Transverse colon (tissue), 4 donors: ENCODE results near the gene KBTBD2. TPM values are rescaled to one million over a fixed set of nuclear protein-coding genes. Genes with fewer than 3 reads are reported as not detected.

Experiments used
- DNase-seq: peaks from one replicate; pipeline ENCODE4 v3.0.0-alpha.2; 2019
- H3K27ac ChIP-seq, 4 donors: fragments of 200-600 bp; sonication (generic); 2 replicates each; pipeline ENCODE4 v1.5.1; 2016 to 2018; ENCODE audit warnings: inconsistent platforms in 4 of 4
- H3K27me3 ChIP-seq: fragments of 200-600 bp; sonication (generic); 2 replicates; pipeline ENCODE4 v1.5.1; 2017; ENCODE audit warnings: inconsistent platforms
- H3K36me3 ChIP-seq, 4 donors: fragments of 200-600 bp; sonication (generic); 2 replicates each; pipeline ENCODE4 v1.5.1; 2017 to 2019; ENCODE audit warnings: inconsistent platforms in 4 of 4
- H3K4me1 ChIP-seq, 4 donors: fragments of 200-600 bp; sonication (generic); 2 replicates each; pipeline ENCODE4 v1.5.1; 2017 to 2020; ENCODE audit warnings: inconsistent platforms in 4 of 4
- H3K4me3 ChIP-seq, 4 donors: fragments of 200-600 bp; sonication (generic); 1 replicate in 1 of 4; 2 replicates in 3 of 4; pipeline versions ENCODE4 v1.5.1 to v1.6.1; 2017 to 2019; ENCODE audit warnings: inconsistent platforms in 4 of 4
- H3K9me3 ChIP-seq, 2 donors: fragments of 200-600 bp; sonication (generic); 2 replicates each; pipeline ENCODE4 v1.5.1; 2017 to 2019; ENCODE audit warnings: inconsistent platforms in 2 of 2
- EP300 ChIP-seq: sonication (generic); formaldehyde crosslinking; IDR thresholded peaks from one replicate; pipeline ENCODE4 v1.6.1; 2017; ENCODE audit warnings: antibody characterized with exemption, low read depth
- POLR2A ChIP-seq: fragments of 450-650 bp; IDR thresholded peaks from one replicate; pipeline ENCODE4 v1.6.1; 2016; ENCODE audit warnings: antibody characterized with exemption, mild to moderate bottlenecking, moderate library complexity
- POLR2AphosphoS5 ChIP-seq, 3 donors: sonication (generic); formaldehyde crosslinking; IDR thresholded peaks; one replicate each; pipeline ENCODE4 v1.6.1; 2016; ENCODE audit warnings: antibody characterized with exemption in 3 of 3
- WGBS, 2 donors: methylation state at CpG; one replicate each; pipeline ENCODE4 v1.1.5; 2018; ENCODE audit warnings: low coverage in 1 of 2; 5-methylcytosine and 5-hydroxymethylcytosine counted together
- in situ Hi-C, 4 donors: fragments of 200-750 bp; cut with MboI; loops; one replicate each; pipeline versions ENCODE4 v1.15.0 to v1.15.1; 2017; ENCODE audit warnings: low sequenced_read_pairs in 3 of 4, low pct_ligation_motif_present in 1 of 4, low pct_unique_long_range_greater_than_20kb in 1 of 4
- intact Hi-C: fragments of 100-400 bp; cut with DNase I; formaldehyde crosslinking; loops from one replicate; pipeline ENCODE4 v1.15.1; 2023; ENCODE audit warnings: low total_unique reads
- total RNA-seq, 4 donors: library from RNA; depleted of rRNA; stranded (reverse); fragments of >200 nt; gene quantifications; one replicate each; pipeline ENCODE4 v1.1.0, GENCODE V29; 2016
- TF ChIP-seq, protein P1 (sequence below), 5 experiments: fragments of 200-600 bp in 3 of 5; fragments of 450-650 bp in 2 of 5; sonication (generic) in 3 of 5; IDR thresholded peaks; 1 replicate in 2 of 5; 2 replicates in 3 of 5; pipeline ENCODE4 v1.5.1; 2016 to 2017; ENCODE audit warnings: antibody characterized with exemption in 5 of 5, inconsistent platforms in 3 of 5, mild to moderate bottlenecking in 2 of 5, moderate library complexity in 1 of 5

KBTBD2 gene
- total RNA-seq, 4 donors from 2014 or later: 29.9 to 72.8 (median 32.3) TPM

DNA sequence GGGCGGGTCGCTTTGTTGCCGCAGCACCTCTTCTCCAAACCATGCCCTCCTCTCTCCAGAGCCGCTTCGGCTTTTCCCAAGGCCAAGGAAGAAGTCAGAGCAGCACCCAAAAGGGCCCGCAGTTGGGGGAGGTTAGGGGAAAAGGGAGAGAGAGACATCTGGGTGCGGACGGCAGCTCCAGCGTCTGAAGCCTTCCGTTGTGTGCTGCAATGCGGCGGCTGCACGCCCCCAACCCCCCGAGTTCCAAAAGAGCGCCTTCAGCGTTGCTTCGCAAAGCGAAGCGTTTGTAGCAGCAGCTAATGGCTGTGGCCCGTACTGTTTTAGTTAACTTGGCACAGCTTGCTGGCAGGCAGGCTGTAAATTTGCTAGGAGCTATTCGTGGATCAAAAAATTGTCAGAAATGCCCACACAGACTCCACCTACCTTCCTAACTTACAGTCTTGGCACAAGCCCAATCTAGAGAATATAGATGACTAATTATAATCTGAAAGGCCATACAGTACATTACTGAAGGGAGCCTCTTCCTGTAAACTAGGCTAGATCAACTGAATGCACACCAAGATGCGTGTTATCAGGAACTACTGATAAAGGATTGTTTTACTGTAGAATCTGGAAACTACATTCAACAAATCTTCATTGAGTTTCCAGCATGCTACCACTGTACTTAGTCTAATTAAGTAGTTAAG lies 1.1 kb upstream of the KBTBD2 start:
- 0% methylated on average over 1 to 22 of the region's 22 CpGs for WGBS, 2 donors

GRCh38 chr7:32891800-32892520 lies 400 bp upstream of the KBTBD2 start:
- peak; percentile 97 for DNase-seq
- peak overlapping the region; percentile 99 to 100 (median 100) for H3K27ac ChIP-seq
- intact Hi-C loops (loop anchor here (5.0 to 10.0 kb wide), 2 partner anchors 63 to 170 kb away; partner anchors contain the start of genes FKBP9 and NT5C3A), in situ Hi-C loops (no loop called here)
- H3K9me3 ChIP-seq: no peaks in the 10 kb centered on the region
- no peaks in the 10 kb centered on the region for H3K27me3 ChIP-seq
- no peaks in the 10 kb centered on the region for H3K36me3 ChIP-seq
- H3K4me3 ChIP-seq: peak overlapping the region; percentile 78 to 100 (median 98)
- 0 to 1% methylated on average over 1 to 48 of the region's 85 CpGs for WGBS, 2 donors
- peaks cover 12 to 53% (median 35%) of the 10 kb centered on the region in 4 donors for H3K4me1 ChIP-seq
- peak; percentile 87 for TF ChIP-seq POLR2AphosphoS5 (IDR thresholded peaks at IDR 0.05)
- peak; percentile 78 for TF ChIP-seq POLR2A
- TF ChIP-seq, protein P1, sequence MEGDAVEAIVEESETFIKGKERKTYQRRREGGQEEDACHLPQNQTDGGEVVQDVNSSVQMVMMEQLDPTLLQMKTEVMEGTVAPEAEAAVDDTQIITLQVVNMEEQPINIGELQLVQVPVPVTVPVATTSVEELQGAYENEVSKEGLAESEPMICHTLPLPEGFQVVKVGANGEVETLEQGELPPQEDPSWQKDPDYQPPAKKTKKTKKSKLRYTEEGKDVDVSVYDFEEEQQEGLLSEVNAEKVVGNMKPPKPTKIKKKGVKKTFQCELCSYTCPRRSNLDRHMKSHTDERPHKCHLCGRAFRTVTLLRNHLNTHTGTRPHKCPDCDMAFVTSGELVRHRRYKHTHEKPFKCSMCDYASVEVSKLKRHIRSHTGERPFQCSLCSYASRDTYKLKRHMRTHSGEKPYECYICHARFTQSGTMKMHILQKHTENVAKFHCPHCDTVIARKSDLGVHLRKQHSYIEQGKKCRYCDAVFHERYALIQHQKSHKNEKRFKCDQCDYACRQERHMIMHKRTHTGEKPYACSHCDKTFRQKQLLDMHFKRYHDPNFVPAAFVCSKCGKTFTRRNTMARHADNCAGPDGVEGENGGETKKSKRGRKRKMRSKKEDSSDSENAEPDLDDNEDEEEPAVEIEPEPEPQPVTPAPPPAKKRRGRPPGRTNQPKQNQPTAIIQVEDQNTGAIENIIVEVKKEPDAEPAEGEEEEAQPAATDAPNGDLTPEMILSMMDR (IDR thresholded peaks at IDR 0.05): no peak
- TF ChIP-seq EP300: peak; percentile 25

More for the DNA sequence above, 1.1 kb upstream of the KBTBD2 start:
- peak overlapping the region; percentile 29 to 100 (median 98) for H3K4me3 ChIP-seq
- TF ChIP-seq, protein P1 (IDR thresholded peaks at IDR 0.05): no peak
- peak in 1 of 3 donors; percentile 3 for TF ChIP-seq POLR2AphosphoS5 (IDR thresholded peaks at IDR 0.05)
- intact Hi-C loops (loop anchor here (5.0 to 10.0 kb wide), 2 partner anchors 62 to 170 kb away; partner anchors contain the start of genes FKBP9 and NT5C3A), in situ Hi-C loops (no loop called here)
- H3K27ac ChIP-seq: peak overlapping the region; percentile 99 to 100 (median 100)
- no peaks in the 10 kb centered on the region for H3K27me3 ChIP-seq
- peaks cover 12 to 46% (median 30%) of the 10 kb centered on the region in 4 donors for H3K4me1 ChIP-seq
- peak; percentile 49 for DNase-seq
- no peaks in the 10 kb centered on the region for H3K9me3 ChIP-seq
- no peaks in the 10 kb centered on the region for H3K36me3 ChIP-seq

DNA sequence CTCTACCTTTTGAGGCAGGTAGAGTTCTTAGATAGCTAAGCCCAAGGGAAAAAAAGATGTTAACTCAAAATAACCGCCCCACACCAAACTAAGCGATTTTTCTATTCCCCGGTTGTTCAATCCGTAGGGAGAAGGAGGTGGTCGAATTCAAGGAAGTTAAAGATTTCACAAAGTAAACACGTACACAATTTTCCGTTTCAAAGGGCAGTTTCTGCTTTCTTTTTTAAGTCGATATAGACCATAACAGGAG lies 842 bp downstream of the KBTBD2 start:
- TF ChIP-seq EP300 (no peak), POLR2AphosphoS5 (IDR thresholded peaks at IDR 0.05) (no peak), POLR2A (no peak)
- TF ChIP-seq, protein P1 (IDR thresholded peaks at IDR 0.05): no peak
- intact Hi-C loops (loop anchor here (5.0 to 10.0 kb wide), 2 partner anchors 64 to 172 kb away; partner anchors contain the start of genes FKBP9 and NT5C3A), in situ Hi-C loops (no loop called here)
- Histone ChIP-seq H3K36me3 (no peaks in the 10 kb centered on the region), H3K4me1 (peaks cover 12 to 64% (median 35%) of the 10 kb centered on the region in 4 donors), H3K27ac (peak overlapping the region; percentile 99 to 100 (median 100)), H3K4me3 (peak overlapping the region; percentile 30 to 100 (median 98)), H3K9me3 (no peaks in the 10 kb centered on the region), H3K27me3 (no peaks in the 10 kb centered on the region)
- 0% methylated on average over 7 to 8 of the region's 8 CpGs for WGBS, 2 donors
- no peak for DNase-seq
